Subcutaneous abdominal adipose tissue (tissue), 5 donors: ENCODE measurements around the gene LRRC17.

Experiments
- H3K27ac ChIP-seq: one replicate; pipeline ENCODE4 v1.7.0; 2013; ENCODE audit warnings: low read depth, mild to moderate bottlenecking, inconsistent platforms, low read length, moderate library complexity
- H3K27me3 ChIP-seq, 5 donors: one replicate each; pipeline ENCODE4 v1.7.0; 2013; ENCODE audit warnings: low read length in 5 of 5, inconsistent platforms in 1 of 5; ENCODE audit not compliant: control insufficient read depth in 5 of 5, insufficient read depth in 4 of 5
- H3K36me3 ChIP-seq, 5 donors: one replicate each; pipeline ENCODE4 v1.7.0; 2013; ENCODE audit warnings: low read length in 5 of 5; ENCODE audit not compliant: control insufficient read depth in 5 of 5, insufficient read depth in 5 of 5
- H3K4me1 ChIP-seq, 5 donors: one replicate each; pipeline ENCODE4 v1.7.0; 2013; ENCODE audit warnings: low read length in 5 of 5, mild to moderate bottlenecking in 3 of 5, moderate library complexity in 1 of 5; ENCODE audit not compliant: control insufficient read depth in 5 of 5, insufficient read depth in 5 of 5
- H3K4me3 ChIP-seq, 5 donors: one replicate each; pipeline ENCODE4 v1.7.0; 2013; ENCODE audit warnings: low read length in 5 of 5, low read depth in 1 of 5
- H3K9ac ChIP-seq, 5 donors: one replicate each; pipeline ENCODE4 v1.7.0; 2013; ENCODE audit warnings: low read length in 5 of 5, mild to moderate bottlenecking in 4 of 5, moderate library complexity in 3 of 5
- H3K9me3 ChIP-seq, 5 donors: one replicate each; pipeline ENCODE4 v1.7.0; 2013; ENCODE audit warnings: low read length in 5 of 5; ENCODE audit not compliant: control insufficient read depth in 5 of 5
- donor health status: healthy.
- donor health status: healthy.
- donor health status: healthy.
- donor health status: healthy.
- donor health status: healthy.

The LRRC17 gene

GRCh38 chr7:102883098-102883860, 29.5 kb upstream of the LRRC17 start:
- Histone ChIP-seq H3K4me1 (no peaks in the 10 kb centered on the region), H3K36me3 (no peaks in the 10 kb centered on the region), H3K27me3 (no peaks in the 10 kb centered on the region), H3K9me3 (no peaks in the 10 kb centered on the region), H3K27ac (no peak overlapping the region), H3K4me3 (no peak overlapping the region), H3K9ac (no peak overlapping the region)

GRCh38 chr7:102888561-102889233, 24.1 kb upstream of the LRRC17 start:
- Histone ChIP-seq H3K36me3 (no peaks in the 10 kb centered on the region), H3K27ac (no peak overlapping the region), H3K9me3 (no peaks in the 10 kb centered on the region), H3K27me3 (no peaks in the 10 kb centered on the region), H3K4me1 (peaks cover under 1 to 20% (median 18%) of the 10 kb centered on the region in 5 donors), H3K9ac (no peak overlapping the region), H3K4me3 (no peak overlapping the region)

GRCh38 chr7:102889851-102890250, 22.9 kb upstream of the LRRC17 start:
- Histone ChIP-seq H3K36me3 (no peaks in the 10 kb centered on the region), H3K4me1 (peaks cover 3 to 23% (median 19%) of the 10 kb centered on the region in 5 donors), H3K27ac (no peak overlapping the region), H3K9me3 (no peaks in the 10 kb centered on the region), H3K4me3 (no peak overlapping the region), H3K27me3 (no peaks in the 10 kb centered on the region), H3K9ac (no peak overlapping the region)

GRCh38 chr7:102890292-102890970, 22.4 kb upstream of the LRRC17 start:
- H3K27ac ChIP-seq, result no peak overlapping the region

GRCh38 chr7:102890971-102891692, 21.7 kb upstream of the LRRC17 start:
- no peak overlapping the region for H3K4me3 ChIP-seq
- H3K9ac ChIP-seq, result no peak overlapping the region
- no peaks in the 10 kb centered on the region for H3K27me3 ChIP-seq
- H3K9me3 ChIP-seq, result no peaks in the 10 kb centered on the region
- no peak overlapping the region for H3K27ac ChIP-seq
- H3K4me1 ChIP-seq, result peaks cover 3 to 28% (median 23%) of the 10 kb centered on the region in 5 donors
- H3K36me3 ChIP-seq, result no peaks in the 10 kb centered on the region

More at GRCh38 chr7:102890292-102890970, 22.4 kb upstream of the LRRC17 start:
- no peaks in the 10 kb centered on the region for H3K9me3 ChIP-seq
- no peaks in the 10 kb centered on the region for H3K36me3 ChIP-seq
- no peaks in the 10 kb centered on the region for H3K27me3 ChIP-seq
- peaks cover 3 to 24% (median 22%) of the 10 kb centered on the region in 5 donors for H3K4me1 ChIP-seq
- H3K4me3 ChIP-seq, result no peak overlapping the region
- H3K9ac ChIP-seq, result no peak overlapping the region

- Histone ChIP-seq H3K4me3 (no peak overlapping the region), H3K36me3 (no peaks in the 10 kb centered on the region), H3K4me1 (peaks cover 3 to 32% (median 23%) of the 10 kb centered on the region in 5 donors), H3K27me3 (no peaks in the 10 kb centered on the region), H3K9ac (no peak overlapping the region), H3K27ac (no peak overlapping the region), H3K9me3 (no peaks in the 10 kb centered on the region)
Measured at GRCh38 chr7:102891693-102892261, 21.0 kb upstream of the LRRC17 start.

GRCh38 chr7:102892631-102893278, 20.0 kb upstream of the LRRC17 start:
- Histone ChIP-seq H3K4me3 (no peak overlapping the region), H3K9ac (no peak overlapping the region), H3K4me1 (peaks cover 3 to 32% (median 23%) of the 10 kb centered on the region in 5 donors), H3K27me3 (no peaks in the 10 kb centered on the region), H3K27ac (no peak overlapping the region), H3K36me3 (no peaks in the 10 kb centered on the region), H3K9me3 (no peaks in the 10 kb centered on the region)

GRCh38 chr7:102895602-102896001, 17.2 kb upstream of the LRRC17 start:
- peak overlapping the region; percentile 25 for H3K27ac ChIP-seq
- no peak overlapping the region for H3K4me3 ChIP-seq
- no peaks in the 10 kb centered on the region for H3K27me3 ChIP-seq
- H3K36me3 ChIP-seq, result no peaks in the 10 kb centered on the region
- no peak overlapping the region for H3K9ac ChIP-seq
- peaks cover 3 to 35% (median 20%) of the 10 kb centered on the region in 5 donors for H3K4me1 ChIP-seq
- H3K9me3 ChIP-seq, result no peaks in the 10 kb centered on the region

- Histone ChIP-seq H3K9me3 (no peaks in the 10 kb centered on the region), H3K4me1 (peaks cover 0 to 28% (median 10%) of the 10 kb centered on the region in 5 donors), H3K27ac (no peak overlapping the region), H3K9ac (no peak overlapping the region), H3K4me3 (no peak overlapping the region), H3K36me3 (no peaks in the 10 kb centered on the region), H3K27me3 (no peaks in the 10 kb centered on the region)
Measured at GRCh38 chr7:102896585-102896984, 16.2 kb upstream of the LRRC17 start.
